GM21526 (cell line): Measurements from ENCODE around the gene LHFPL3.

Experiments used
- ATAC-seq: cut with Tn5 transposase; IDR thresholded peaks from one replicate; pipeline ENCODE4 v1.9.1; 2021; ENCODE audit warnings: moderate library complexity; ENCODE audit not compliant: unreplicated experiment, low FRiP score

The LHFPL3 gene

GRCh38 chr7:104469166-104469820, 140.9 kb downstream of the LHFPL3 start:
- ATAC-seq = no peak

DNA sequence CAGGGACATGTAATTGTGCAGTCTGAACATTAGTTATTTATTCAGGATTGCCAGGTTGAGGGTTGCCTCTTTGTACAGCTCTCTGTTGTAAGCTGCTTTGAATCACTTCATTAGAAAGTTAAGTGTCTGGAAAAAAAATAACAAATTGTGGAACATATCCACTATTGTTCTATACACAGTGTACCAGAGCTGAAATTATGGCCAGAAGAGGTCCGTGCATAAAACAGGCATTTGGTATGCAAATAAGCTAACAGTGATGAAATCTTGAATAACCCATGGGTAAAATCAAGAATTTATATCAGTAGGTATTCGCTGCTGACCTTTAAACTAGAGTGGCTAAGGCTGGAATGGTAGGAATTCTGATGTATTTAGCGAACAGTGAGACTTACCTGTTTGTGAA, 152.1 kb downstream of the LHFPL3 start:
- ATAC-seq = no peak

DNA sequence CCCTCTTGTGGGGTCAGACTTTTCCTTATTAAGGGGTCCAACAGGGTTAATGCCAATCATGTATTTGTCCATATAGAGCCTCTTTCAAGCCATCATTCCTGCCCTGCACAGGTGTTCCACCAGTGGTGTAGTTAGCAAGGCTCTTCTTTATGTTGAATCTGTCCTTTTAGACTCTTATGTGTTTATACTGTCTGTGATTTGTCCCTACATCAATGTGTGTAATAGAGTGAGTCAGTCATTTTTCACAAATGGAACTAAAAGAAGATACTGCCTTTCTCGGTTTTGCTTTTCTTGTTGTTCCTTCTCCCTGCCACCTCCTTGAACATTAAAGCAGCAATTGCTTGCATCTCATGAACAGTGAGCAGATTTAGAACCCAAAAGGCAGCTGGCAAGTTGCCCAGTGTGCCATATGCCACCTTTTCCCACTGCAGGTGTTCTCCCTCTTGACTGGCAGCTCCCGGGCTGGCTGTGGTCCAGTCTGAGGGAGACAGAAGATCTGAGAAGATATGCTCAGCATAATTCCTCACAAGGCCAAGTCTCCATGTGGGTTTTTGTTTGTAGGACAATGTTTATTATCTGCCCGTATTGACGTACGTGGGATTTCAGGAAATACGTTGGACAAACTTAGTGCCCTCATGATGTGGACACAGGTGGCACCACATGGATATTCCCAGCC, 154.1 kb downstream of the LHFPL3 start:
- no peak for ATAC-seq

GRCh38 chr7:104486931-104487330, 158.5 kb downstream of the LHFPL3 start:
- no peak for ATAC-seq

DNA sequence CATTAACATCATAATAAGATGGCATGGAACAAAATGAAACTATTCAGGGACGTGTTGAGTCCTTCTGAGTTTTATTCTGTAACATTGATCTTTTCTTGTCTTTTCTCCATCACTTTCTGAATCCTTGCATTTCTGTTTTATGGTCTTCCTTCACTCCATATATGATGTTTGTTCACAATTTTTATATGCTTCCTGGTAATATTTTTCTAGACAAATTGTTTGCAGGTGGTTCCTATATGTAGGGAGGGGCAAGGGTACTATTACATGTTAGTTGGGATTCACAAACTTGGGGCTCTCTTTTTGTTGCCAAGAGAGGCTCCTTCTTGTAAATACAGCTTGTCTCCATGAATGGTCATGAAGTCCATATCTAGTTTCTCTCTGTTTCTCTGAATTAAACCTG, 159.2 kb downstream of the LHFPL3 start:
- no peak for ATAC-seq

DNA sequence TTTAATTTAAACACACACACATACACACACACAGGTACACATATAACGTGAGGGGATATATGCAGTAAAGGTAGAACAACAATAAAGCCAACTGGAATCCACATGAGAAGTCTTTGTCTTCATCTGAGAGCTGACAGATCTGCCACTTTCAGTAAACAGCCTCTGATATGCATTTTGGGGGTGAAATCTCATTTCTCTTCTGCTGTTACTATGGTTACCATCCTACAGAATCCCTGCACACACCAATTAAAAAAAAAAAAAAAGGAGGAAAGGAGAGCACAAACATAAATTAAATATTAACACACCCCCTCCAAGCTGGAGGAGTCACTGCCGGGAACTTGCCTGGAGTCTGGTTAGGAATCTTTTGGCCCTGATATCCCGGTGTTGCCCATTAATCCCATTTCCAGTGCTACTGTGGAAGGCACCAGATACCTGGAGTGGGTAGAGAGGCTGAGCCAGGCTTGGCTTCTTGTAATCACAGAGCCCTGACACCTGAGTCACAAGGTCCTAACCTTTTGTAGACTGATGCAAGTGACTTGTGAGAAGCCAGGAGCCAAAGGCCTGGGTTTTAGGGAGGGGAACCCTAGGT, 169.1 kb downstream of the LHFPL3 start:
- no peak for ATAC-seq

DNA sequence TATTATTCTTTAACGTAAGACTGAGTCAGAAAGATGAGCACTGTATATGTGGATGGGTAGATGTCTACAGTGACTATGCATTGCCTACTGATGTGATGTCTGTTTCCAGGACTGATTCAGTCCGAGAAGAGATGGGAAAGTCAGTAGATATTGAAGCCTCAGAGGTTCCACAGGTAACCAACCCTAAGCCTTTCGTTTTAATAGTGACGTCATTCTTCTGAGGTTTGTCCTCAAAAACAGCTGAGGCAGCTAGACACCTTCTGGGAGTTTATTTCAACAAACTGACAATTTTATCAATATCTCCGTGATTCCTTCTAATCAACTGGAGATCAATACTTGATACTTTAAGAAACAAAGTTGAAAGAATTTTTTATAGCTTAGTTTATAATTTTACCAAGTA, 171.6 kb downstream of the LHFPL3 start:
- no peak for ATAC-seq

DNA sequence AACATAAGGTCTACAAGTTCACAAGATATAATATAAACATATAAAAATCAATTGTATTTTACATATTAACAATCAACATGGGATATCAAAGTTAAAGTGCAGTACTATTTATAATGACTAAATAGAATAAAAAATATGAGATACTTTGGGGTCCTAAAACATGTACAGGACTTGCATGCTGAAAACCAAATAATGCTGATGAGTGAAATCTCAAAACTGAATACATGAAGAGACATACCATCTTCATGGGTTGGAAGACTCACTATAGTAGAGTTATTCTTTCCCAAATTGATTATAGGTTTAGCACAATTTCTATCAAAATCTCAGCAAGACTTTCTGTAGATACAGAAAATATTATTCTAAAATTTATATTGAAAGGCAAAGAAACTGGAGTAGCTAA, 181.5 kb downstream of the LHFPL3 start:
- no peak for ATAC-seq

GRCh38 chr7:104524853-104525252, 196.4 kb downstream of the LHFPL3 start:
- ATAC-seq = no peak

GRCh38 chr7:104528142-104528541, 199.7 kb downstream of the LHFPL3 start:
- no peak for ATAC-seq

DNA sequence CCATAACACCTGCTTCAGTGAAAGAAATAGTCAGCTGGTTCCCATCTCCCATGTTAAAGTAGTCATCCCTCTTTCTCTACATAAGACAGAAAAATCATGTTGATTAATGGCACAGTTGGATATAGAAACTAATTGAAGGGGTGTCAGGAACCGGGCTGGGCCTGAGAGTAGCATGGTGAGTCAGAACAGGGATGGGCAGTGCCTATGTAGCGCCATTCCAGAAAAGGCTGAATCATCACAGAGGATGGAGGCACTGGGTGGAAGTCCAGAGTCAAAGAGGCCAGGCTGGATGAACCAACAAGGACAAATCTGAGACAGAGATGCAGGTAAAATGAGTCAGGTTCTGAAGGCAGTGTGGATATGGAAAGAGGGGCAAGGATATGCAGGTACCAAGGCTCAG, 201.2 kb downstream of the LHFPL3 start:
- no peak for ATAC-seq

GRCh38 chr7:104530251-104530650, 201.8 kb downstream of the LHFPL3 start:
- ATAC-seq = no peak

DNA sequence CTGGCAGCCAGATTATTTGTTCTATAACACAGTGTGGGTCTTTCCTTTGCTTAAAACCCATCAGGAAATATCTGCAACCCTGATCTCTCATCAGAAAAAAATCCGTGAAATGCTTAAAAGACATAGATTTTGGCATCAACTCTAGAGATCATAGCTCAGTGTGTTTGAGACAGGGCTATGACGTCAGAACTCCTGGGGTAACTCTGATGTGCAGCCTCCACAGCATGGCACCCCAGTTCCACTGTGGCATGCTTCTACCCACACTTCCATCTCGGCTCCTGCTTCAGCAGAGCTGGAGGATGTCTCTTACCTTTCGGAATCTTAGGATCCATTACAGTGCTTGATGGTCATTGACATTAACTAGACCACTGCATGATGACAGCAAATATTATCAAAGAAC, 205.7 kb downstream of the LHFPL3 start:
- no peak for ATAC-seq

DNA sequence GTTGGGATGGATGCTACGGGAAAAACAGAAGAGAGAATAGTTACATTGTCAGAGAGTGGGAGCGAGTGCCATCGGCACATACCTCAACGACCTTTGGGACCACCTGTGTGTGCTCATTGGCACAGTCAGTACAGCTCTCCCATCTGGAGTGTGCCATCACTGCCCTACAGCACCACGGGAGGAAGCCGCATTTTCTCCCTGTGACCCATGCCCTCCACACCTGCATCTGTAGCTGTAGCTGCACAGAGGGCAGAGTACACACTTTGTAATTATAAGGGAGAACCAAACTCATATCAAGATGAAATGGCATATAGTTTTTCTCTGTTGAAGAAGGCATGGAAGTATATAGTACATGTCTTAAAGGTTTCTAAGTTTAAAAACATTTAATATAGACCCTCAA, 207.4 kb downstream of the LHFPL3 start:
- no peak for ATAC-seq

GRCh38 chr7:104536956-104537355, 208.6 kb downstream of the LHFPL3 start:
- ATAC-seq = no peak

- no peak for ATAC-seq
These were observed 209.7 kb downstream of the LHFPL3 start for GRCh38 chr7:104538152-104538551.

- no peak for ATAC-seq
These were observed 213.5 kb downstream of the LHFPL3 start for GRCh38 chr7:104541897-104542296.

DNA sequence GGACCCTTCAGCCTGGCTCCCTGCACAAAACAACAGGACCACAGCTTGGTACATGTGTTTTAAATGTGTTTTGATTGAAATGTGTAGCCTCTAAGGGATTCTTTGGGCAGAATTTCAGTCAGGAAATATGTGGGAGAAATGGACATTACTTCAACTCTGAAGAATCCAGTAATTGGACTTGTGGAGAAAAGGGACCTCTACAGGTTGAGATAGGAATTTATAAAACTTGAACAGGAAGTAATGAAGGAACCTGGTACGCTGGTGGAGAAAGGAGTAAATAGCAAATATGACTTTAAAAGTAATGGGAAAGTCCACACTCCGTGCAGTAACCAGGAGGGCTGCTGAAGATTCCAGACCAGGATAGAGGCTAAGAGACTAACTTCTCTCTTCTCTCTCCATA, 220.5 kb downstream of the LHFPL3 start:
- ATAC-seq = no peak

DNA sequence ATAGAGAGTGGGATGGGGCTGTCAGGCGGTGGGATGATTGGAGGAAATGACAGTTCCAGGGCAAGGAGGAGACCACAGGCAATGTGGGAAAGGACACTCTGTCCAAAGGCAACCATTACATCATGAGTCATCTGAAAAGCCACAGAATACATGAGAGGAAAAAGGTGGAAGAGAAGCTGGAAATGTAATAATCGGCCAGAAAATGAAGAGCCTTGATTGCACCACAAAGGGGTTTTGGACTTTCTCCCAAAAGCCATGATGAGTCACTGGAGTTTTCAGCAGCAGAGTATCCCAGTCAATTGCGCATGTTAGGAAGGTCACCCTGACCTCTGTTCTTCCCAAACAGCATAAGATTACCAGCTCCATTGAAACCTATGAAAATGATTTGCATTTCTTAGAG, 222.0 kb downstream of the LHFPL3 start:
- ATAC-seq = no peak

DNA sequence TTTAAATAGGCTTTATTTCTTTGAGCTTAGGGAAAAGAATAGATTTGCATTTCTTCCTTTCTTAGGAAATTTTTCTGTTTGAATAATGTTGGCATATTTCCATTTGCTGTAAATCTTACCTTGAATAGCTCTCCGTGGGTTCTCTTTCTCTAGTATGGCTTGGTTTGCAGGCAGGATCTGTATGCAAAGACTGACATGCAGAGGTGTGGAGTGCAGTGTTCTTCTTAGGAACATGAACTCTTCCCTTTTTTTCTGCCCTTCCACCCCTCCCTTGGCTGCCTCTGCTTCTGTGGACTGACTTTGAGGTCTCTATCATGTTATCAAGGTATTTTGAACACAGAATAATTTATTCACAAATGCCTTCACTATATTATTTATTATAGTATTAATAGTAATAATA, 222.8 kb downstream of the LHFPL3 start:
- no peak for ATAC-seq

- ATAC-seq = no peak
These were observed 223.7 kb downstream of the LHFPL3 start for GRCh38 chr7:104552102-104552501.

DNA sequence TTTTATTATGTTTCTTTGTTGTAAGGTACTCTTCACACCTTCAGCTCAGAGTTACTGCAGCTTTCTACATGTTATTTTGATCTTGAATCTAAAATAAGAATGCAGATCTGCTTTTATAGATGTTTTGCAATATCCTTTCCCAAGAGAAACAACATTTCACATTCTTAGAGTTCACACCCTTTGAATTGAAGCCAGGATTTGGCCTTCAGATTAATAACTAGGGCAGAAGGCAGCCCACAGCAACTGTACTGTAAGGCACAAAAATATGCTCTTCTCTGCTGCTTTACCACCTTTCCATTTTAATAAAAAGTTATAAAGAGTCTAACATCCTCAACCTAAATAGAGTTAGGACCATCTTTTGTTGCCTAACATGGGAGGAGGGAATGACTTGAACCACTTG, 224.7 kb downstream of the LHFPL3 start:
- no peak for ATAC-seq
